ENCODE measurements around the gene LURAP1L. TPM values are rescaled to one million over a fixed set of nuclear protein-coding genes. Genes with fewer than 3 reads are reported as not detected.

The LURAP1L gene
- total RNA-seq, 1 donor from 2014 or later, result 13.3 TPM

DNA sequence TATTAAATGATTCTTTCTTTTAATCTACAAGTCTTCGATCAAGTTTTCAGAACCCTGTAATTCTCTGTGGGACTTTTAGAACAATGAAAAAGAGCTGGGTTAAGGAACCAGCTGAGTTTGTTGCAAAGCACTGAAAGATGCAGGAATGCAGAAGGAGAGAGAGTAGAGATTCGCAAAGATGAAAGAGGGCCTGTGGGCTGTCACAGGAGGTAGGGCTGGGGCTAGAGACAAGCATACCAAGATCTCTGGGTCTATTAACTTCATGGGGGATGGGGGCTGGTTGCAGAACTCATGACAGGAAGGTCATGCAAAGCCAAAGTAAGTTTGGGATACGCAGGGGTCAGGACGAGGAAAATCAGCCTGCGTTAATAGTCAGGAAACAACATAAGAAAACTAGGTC, 81.8 kb downstream of the LURAP1L start:
- Histone ChIP-seq H3K9ac (ENCODE audit: low read length) (no peak overlapping the region), H3K79me2 (ENCODE audit: insufficient read depth, low read length) (no peaks in the 10 kb centered on the region), H3K36me3 (ENCODE audit: insufficient read depth, low read length) (no peaks in the 10 kb centered on the region), H3K27me3 (ENCODE audit: insufficient read depth, low read length) (no peaks in the 10 kb centered on the region), H3K9me3 (ENCODE audit: insufficient read depth, low read depth, low read length) (no peaks in the 10 kb centered on the region), H2AFZ (ENCODE audit: low read depth, low read length) (no peak overlapping the region), H3K4me2 (ENCODE audit: low read length) (no peak overlapping the region), H3K4me1 (ENCODE audit: insufficient read depth, low read length) (peaks cover 5% of the 10 kb centered on the region), H4K20me1 (ENCODE audit: insufficient read depth, low read length) (no peaks in the 10 kb centered on the region), H3K27ac (ENCODE audit: low read depth, low read length) (no peak overlapping the region), H3K4me3 (ENCODE audit: insufficient read depth, low read depth, low read length) (no peak overlapping the region)
- Mint-ChIP-seq H3K36me3 (ENCODE audit: low read depth, unreplicated experiment) (no peaks in the 10 kb centered on the region), H3K27me3 (ENCODE audit: low read depth, unreplicated experiment) (no peaks in the 10 kb centered on the region), H3K9me3 (ENCODE audit: unreplicated experiment) (no peaks in the 10 kb centered on the region), H3K27ac (ENCODE audit: unreplicated experiment) (no peak overlapping the region), H3K4me1 (ENCODE audit: low read depth, unreplicated experiment) (peaks cover 19% of the 10 kb centered on the region), H3K4me3 (ENCODE audit: unreplicated experiment) (no peak overlapping the region)
- FAIRE-seq (no peak), DNase-seq (ENCODE audit: low read depth) (no peak)
- TF ChIP-seq EZH2 (IDR thresholded peaks at IDR 0.05; ENCODE audit: insufficient read depth, low read length) (no peak), CTCF (IDR thresholded peaks at IDR 0.05; ENCODE audit: insufficient read depth, low read depth, low read length) (no peak)

GRCh38 chr9:12859704-12860251, 85.0 kb downstream of the LURAP1L start:
- peak; percentile 68 for FAIRE-seq

More at GRCh38 chr9:12859704-12860251, 85.0 kb downstream of the LURAP1L start:
- no peaks in the 10 kb centered on the region for H3K36me3 Mint-ChIP-seq (ENCODE audit: low read depth, unreplicated experiment)
- peak overlapping the region; percentile 60 for H3K27ac ChIP-seq (ENCODE audit: low read depth, low read length)
- no peaks in the 10 kb centered on the region for H3K27me3 ChIP-seq (ENCODE audit: insufficient read depth, low read length)
- H3K9me3 ChIP-seq (ENCODE audit: insufficient read depth, low read depth, low read length), result no peaks in the 10 kb centered on the region
- peak overlapping the region; percentile 54 for H3K9ac ChIP-seq (ENCODE audit: low read length)
- H3K4me3 ChIP-seq (ENCODE audit: insufficient read depth, low read depth, low read length), result peak overlapping the region; percentile 45
- H3K9me3 Mint-ChIP-seq (ENCODE audit: unreplicated experiment), result no peaks in the 10 kb centered on the region
- peak overlapping the region; percentile 1 for H2AFZ ChIP-seq (ENCODE audit: low read depth, low read length)
- peak; percentile 95 for DNase-seq (ENCODE audit: low read depth)
- H3K4me3 Mint-ChIP-seq (ENCODE audit: unreplicated experiment), result no peak overlapping the region
- no peaks in the 10 kb centered on the region for H4K20me1 ChIP-seq (ENCODE audit: insufficient read depth, low read length)
- peaks cover 14% of the 10 kb centered on the region for H3K4me1 Mint-ChIP-seq (ENCODE audit: low read depth, unreplicated experiment)
- H3K36me3 ChIP-seq (ENCODE audit: insufficient read depth, low read length), result no peaks in the 10 kb centered on the region
- peak overlapping the region; percentile 83 for H3K4me2 ChIP-seq (ENCODE audit: low read length)
- H3K27ac Mint-ChIP-seq (ENCODE audit: unreplicated experiment), result peak overlapping the region; percentile 27
- TF ChIP-seq EZH2 (IDR thresholded peaks at IDR 0.05; ENCODE audit: insufficient read depth, low read length), result no peak
- no peak for TF ChIP-seq CTCF (IDR thresholded peaks at IDR 0.05; ENCODE audit: insufficient read depth, low read depth, low read length)
- H3K4me1 ChIP-seq (ENCODE audit: insufficient read depth, low read length), result peaks cover 5% of the 10 kb centered on the region
- H3K79me2 ChIP-seq (ENCODE audit: insufficient read depth, low read length), result no peaks in the 10 kb centered on the region
- no peaks in the 10 kb centered on the region for H3K27me3 Mint-ChIP-seq (ENCODE audit: low read depth, unreplicated experiment)
